HL-60 (cell line): Measurements from ENCODE around the gene TRMT61B.

ENCODE experiments used
- DNase-seq, 2 experiments: peaks; one replicate each; pipeline ENCODE4 v3.0.0-alpha.2; 2010 to 2020; ENCODE audit warnings: low read depth in 1 of 2, low spot score in 1 of 2
- H3K27ac ChIP-seq: fragments of 250-450 bp; sonication (Bioruptor Pico); replicated peaks from 2 replicates; pipeline ENCODE4 v1.5.1; 2020; ENCODE audit warnings: mild to moderate bottlenecking, moderate library complexity
- H3K27me3 ChIP-seq: fragments of 250-450 bp; sonication (Bioruptor Pico); 2 replicates; pipeline ENCODE4 v1.5.1; 2021; ENCODE audit warnings: mild to moderate bottlenecking, moderate library complexity; ENCODE audit not compliant: insufficient read depth, poor library complexity, severe bottlenecking
- H3K4me3 ChIP-seq: replicated peaks from 2 replicates; pipeline ENCODE4 v1.5.1; 2011; ENCODE audit warnings: mild to moderate bottlenecking, control low read depth, low read length; ENCODE audit not compliant: insufficient read depth
- CTCF ChIP-seq: IDR thresholded peaks from one replicate; pipeline ENCODE4 v1.5.1; 2011; ENCODE audit warnings: low read length, control low read depth, inconsistent platforms; ENCODE audit not compliant: insufficient read depth
- GABPA ChIP-seq: IDR thresholded peaks from 2 replicates; pipeline ENCODE4 v1.6.1; 2012; ENCODE audit warnings: low read depth
- POLR2AphosphoS5 ChIP-seq: IDR thresholded peaks from 2 replicates; pipeline ENCODE4 v1.6.1; 2012; ENCODE audit warnings: low read depth
- REST ChIP-seq: IDR thresholded peaks from 2 replicates; pipeline ENCODE4 v1.6.1; 2012; ENCODE audit warnings: low read depth; ENCODE audit not compliant: insufficient replicate concordance
- SPI1 ChIP-seq: IDR thresholded peaks from 2 replicates; pipeline ENCODE4 v1.6.1; 2012; ENCODE audit warnings: low read depth, mild to moderate bottlenecking, borderline replicate concordance

TRMT61B gene

GRCh38 chr2:28855193-28855592 lies 14.9 kb downstream of the TRMT61B start:
- no peak overlapping the region for H3K27ac ChIP-seq
- no peak for DNase-seq
- TF ChIP-seq GABPA (no peak), POLR2AphosphoS5 (no peak), SPI1 (no peak), REST (no peak), CTCF (no peak)
- no peaks in the 10 kb centered on the region for H3K27me3 ChIP-seq
- H3K4me3 ChIP-seq: no peak overlapping the region

- no peaks in the 10 kb centered on the region for H3K27me3 ChIP-seq
- H3K4me3 ChIP-seq: no peak overlapping the region
- no peak overlapping the region for H3K27ac ChIP-seq
- no peak for TF ChIP-seq GABPA
- TF ChIP-seq POLR2AphosphoS5: no peak
- no peak for TF ChIP-seq CTCF
- TF ChIP-seq REST: no peak
- no peak for TF ChIP-seq SPI1
- DNase-seq: no peak
These were observed 28.1 kb downstream of the TRMT61B start for GRCh38 chr2:28842042-28842441.

GRCh38 chr2:28838971-28839370 lies 31.1 kb downstream of the TRMT61B start:
- no peaks in the 10 kb centered on the region for H3K27me3 ChIP-seq

More at GRCh38 chr2:28838971-28839370, 31.1 kb downstream of the TRMT61B start:
- no peak overlapping the region for H3K27ac ChIP-seq
- no peak overlapping the region for H3K4me3 ChIP-seq
- no peak for DNase-seq
- TF ChIP-seq CTCF (no peak), POLR2AphosphoS5 (no peak), REST (no peak), GABPA (no peak), SPI1 (no peak)
